Measurements from ENCODE around the gene SMARCA1. TPM values are rescaled to one million over a fixed set of nuclear protein-coding genes. Genes with fewer than 3 reads are reported as not detected.

The SMARCA1 gene
- total and polyA plus RNA-seq, 2 of the 13 experiments (the other 11 are each of a cell fraction or from before 2014, with no cell fraction given) = 97.7 to 145 TPM

DNA sequence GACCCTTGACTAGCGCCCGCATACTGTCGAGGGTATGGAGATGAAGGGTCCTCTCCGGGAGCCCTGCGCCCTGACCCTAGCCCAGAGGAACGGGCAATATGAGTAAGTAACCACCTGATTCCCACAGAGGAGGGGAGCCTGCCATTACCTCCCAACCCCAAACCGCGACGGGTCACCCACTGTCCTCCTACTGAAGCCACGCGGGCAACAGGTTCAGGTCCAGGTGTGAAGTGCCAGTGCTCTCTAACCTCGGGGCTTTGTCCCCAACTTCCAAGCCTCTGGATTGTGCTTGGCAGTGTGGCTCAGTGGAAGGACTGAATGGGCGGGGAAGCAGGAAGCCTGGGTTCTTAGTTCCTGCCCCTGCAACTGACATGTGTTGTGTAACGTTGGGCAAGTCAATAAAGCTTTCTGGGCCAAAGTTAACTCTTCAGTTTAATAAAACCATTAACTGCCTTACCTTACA is 17.5 kb upstream of the SMARCA1 start (continued):
- TF ChIP-seq ZBTB26 (CRISPR knock-in tag; IDR thresholded peaks at IDR 0.05; ENCODE audit: borderline replicate concordance) (no peak), ZNF484 (CRISPR knock-in tag; IDR thresholded peaks at IDR 0.05; ENCODE audit: borderline replicate concordance, low read depth) (no peak), ZNF282 (IDR thresholded peaks at IDR 0.05; ENCODE audit: partially characterized antibody) (no peak), GPN1 (CRISPR knock-in tag; IDR thresholded peaks at IDR 0.05; ENCODE audit: borderline replicate concordance) (no peak), POLR2A (IDR thresholded peaks at IDR 0.05; ENCODE audit: insufficient read depth in 1 of 2, low read depth in 2 of 2, low read length in 2 of 2) (peak in 1 of 2 experiments; percentile 42; a peak in 1 of 4 replicates), TCF7 (IDR thresholded peaks at IDR 0.05; ENCODE audit: low read depth) (no peak), NFAT5 (CRISPR knock-in tag; IDR thresholded peaks at IDR 0.05) (no peak), ZC3H4 (CRISPR knock-in tag; IDR thresholded peaks at IDR 0.05; ENCODE audit: borderline replicate concordance) (no peak), PTBP1 (IDR thresholded peaks at IDR 0.05; ENCODE audit: low read depth, low read length, poor library complexity, severe bottlenecking) (no peak), SRY (CRISPR knock-in tag; IDR thresholded peaks at IDR 0.05) (no peak), SPEN (CRISPR knock-in tag; IDR thresholded peaks at IDR 0.05; ENCODE audit: low read depth) (no peak), CCAR2 (optimal IDR thresholded peaks at IDR 0.05; ENCODE audit: low read depth, low read length) (no peak), GTF3A (CRISPR knock-in tag; conservative IDR thresholded peaks at IDR 0.05) (no peak), ZFP90 (CRISPR knock-in tag; IDR thresholded peaks at IDR 0.05; ENCODE audit: borderline replicate concordance) (no peak), ZNF382 (CRISPR knock-in tag; IDR thresholded peaks at IDR 0.05; ENCODE audit: borderline replicate concordance) (no peak), ZNF337 (CRISPR knock-in tag; IDR thresholded peaks at IDR 0.05; ENCODE audit: borderline replicate concordance, low read depth) (no peak), ZFAT (CRISPR knock-in tag; conservative IDR thresholded peaks at IDR 0.05) (no peak), GLMP (CRISPR knock-in tag; IDR thresholded peaks at IDR 0.05; ENCODE audit: borderline replicate concordance) (no peak), NFATC3 (CRISPR knock-in tag; IDR thresholded peaks at IDR 0.05) (no peak)
- TF ChIP-seq, protein P1, sequence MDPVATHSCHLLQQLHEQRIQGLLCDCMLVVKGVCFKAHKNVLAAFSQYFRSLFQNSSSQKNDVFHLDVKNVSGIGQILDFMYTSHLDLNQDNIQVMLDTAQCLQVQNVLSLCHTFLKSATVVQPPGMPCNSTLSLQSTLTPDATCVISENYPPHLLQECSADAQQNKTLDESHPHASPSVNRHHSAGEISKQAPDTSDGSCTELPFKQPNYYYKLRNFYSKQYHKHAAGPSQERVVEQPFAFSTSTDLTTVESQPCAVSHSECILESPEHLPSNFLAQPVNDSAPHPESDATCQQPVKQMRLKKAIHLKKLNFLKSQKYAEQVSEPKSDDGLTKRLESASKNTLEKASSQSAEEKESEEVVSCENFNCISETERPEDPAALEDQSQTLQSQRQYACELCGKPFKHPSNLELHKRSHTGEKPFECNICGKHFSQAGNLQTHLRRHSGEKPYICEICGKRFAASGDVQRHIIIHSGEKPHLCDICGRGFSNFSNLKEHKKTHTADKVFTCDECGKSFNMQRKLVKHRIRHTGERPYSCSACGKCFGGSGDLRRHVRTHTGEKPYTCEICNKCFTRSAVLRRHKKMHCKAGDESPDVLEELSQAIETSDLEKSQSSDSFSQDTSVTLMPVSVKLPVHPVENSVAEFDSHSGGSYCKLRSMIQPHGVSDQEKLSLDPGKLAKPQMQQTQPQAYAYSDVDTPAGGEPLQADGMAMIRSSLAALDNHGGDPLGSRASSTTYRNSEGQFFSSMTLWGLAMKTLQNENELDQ (CRISPR knock-in tag; IDR thresholded peaks at IDR 0.05; ENCODE audit: borderline replicate concordance) = no peak
- TF ChIP-seq, protein P2, sequence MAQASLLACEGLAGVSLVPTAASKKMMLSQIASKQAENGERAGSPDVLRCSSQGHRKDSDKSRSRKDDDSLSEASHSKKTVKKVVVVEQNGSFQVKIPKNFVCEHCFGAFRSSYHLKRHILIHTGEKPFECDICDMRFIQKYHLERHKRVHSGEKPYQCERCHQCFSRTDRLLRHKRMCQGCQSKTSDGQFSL (CRISPR knock-in tag; IDR thresholded peaks at IDR 0.05) = no peak
